GM21529 (cell line): ENCODE results near the gene PCGF3.
"Not testable (repeated sequence)": the region's sequence is repeated elsewhere in the genome, so short reads cannot be mapped to it uniquely, and the experiment has no call there.

ENCODE experiments used
- ATAC-seq: cut with Tn5 transposase; IDR thresholded peaks from one replicate; pipeline ENCODE4 v1.9.1; 2021; ENCODE audit not compliant: unreplicated experiment

PCGF3 gene

GRCh38 chr4:740011-740410 lies 34.4 kb downstream of the PCGF3 start:
- ATAC-seq: no peak

DNA sequence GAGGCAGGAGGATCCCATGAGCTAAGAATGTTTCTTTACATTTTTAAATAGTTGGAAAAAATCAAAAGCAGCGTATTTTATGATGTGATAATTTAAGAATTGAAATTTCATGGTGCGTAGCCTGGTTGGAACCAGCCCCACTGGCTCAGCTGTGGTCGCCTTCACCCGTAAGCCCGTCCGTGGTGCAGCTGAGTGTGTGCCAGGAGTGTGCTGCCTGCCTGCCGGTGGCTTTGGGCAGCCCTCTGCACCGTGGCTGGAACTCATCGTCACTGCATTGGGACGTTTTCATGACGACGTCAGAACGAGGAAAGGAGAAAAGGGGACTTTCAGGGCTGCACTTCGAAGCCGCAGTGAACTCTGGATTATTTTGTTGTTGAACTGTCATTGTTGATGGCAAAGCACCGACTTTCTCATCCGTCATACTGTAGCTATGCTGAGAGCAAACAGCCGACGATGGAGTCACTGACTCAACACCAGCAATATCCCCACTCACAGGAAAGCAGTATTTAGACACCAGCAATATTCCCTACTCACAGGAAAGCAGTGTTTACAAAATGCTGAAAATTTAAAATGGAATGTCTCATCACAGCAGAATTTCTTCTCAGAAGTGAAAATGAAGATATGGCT lies 35.1 kb downstream of the PCGF3 start:
- ATAC-seq: no peak

- ATAC-seq: no peak
These were observed 36.6 kb downstream of the PCGF3 start for GRCh38 chr4:742096-742741.

GRCh38 chr4:742742-743311 lies 37.2 kb downstream of the PCGF3 start:
- no peak for ATAC-seq

DNA sequence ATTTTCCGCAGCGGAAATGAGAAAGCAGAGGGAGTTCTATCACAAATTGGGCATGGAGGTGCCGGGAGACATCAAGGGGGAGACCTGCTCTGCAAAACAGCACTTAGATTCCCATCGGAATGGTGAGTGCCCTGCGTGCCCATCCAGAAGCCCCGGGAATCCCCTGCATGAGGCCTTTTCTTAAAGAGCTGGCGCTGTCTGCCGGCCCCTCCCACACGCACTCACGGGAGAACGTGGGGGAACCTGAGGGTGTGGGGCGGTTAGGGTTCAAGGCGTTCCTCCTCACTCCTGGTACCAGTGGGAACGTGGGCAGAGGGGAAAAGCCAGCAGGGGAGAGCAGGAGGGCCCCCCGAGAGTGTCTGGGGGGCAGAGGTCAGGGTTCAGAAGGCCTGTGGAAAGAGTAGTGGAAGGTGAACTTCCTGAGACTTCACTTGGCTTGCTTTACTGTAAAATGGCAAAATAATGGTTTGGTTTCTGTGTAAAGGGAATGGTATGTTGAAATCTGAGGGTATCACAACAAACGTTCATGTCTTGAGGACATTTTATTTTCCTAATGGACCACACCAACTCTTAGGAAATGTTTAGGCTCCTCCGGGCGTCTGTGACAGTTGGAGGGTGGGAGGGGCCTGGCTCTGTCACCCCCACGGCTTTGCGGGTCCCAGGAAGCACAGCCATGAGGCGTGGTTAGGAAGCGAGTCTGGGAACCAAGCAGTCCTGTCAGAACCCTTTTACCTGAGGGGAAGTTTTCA lies 38.0 kb downstream of the PCGF3 start:
- ATAC-seq: no peak

- no peak for ATAC-seq
These were observed 38.7 kb downstream of the PCGF3 start for GRCh38 chr4:744212-744841.

DNA sequence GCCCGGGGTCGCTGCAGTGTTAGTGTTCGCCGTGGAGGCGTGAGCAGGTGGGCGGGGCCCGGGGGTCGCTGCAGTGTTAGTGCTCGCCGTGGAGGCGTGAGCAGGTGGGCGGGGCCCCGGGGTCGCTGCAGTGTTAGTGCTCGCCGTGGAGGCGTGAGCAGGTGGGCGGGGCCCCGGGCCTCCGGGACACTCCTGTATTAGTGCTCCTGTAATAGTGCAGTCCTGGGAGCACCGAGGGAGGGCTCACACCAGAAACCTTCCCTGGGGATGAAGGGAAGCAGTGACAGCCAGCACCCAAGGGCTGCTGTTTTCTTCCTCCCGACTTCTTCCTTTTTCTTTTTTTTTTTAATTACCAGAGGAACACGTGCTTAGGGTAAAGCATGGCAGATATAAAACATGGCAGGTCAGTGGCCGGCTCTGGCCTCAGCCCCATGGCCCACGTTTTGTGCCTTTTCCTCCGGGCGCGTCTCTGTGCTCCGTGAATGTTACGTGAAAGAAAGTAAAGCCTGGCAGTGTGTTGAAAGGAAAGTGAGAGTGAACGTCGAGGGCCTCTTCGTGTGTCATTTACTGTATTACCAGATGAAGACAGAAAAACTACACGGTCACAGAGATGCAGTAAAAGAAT lies 42.0 kb downstream of the PCGF3 start:
- no peak for ATAC-seq

GRCh38 chr4:748461-748860 lies 42.8 kb downstream of the PCGF3 start:
- no peak for ATAC-seq

- no peak for ATAC-seq
These were observed 44.4 kb downstream of the PCGF3 start for GRCh38 chr4:749698-750666.

- no peak for ATAC-seq
These were observed 46.0 kb downstream of the PCGF3 start for GRCh38 chr4:751676-752075.

DNA sequence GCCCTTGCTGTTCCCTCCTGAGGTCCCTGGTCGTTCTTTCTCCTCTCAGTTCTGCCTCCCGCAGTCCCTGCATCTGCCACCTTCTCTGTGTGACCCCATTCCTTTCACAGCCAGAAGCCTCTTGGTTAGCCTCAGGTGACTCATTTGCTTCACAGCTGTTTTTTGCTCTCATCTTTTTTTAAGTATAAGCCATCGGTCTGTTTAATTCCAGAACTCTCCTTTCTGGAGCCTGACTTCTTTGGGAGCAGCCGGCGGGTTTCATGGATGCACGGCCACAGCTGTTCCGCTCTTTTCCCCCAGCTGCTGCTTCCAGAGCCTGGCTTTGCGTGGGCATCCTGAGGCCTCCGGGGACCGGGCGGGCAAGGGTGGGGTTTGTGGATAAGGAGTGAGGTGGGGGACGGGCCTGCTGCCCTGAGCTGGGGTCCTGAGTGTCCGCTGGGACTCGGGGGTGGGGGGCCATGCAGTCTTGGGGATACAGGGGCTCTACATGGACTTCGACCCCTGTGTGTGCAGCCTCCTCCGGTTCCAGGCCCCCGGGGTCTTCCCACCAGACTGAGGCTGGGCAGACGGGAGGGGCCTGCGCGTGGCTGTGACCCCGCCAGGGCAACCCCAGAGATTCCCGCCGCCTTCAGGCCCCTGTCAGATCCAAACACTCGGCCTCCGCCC lies 46.7 kb downstream of the PCGF3 start:
- no peak for ATAC-seq

DNA sequence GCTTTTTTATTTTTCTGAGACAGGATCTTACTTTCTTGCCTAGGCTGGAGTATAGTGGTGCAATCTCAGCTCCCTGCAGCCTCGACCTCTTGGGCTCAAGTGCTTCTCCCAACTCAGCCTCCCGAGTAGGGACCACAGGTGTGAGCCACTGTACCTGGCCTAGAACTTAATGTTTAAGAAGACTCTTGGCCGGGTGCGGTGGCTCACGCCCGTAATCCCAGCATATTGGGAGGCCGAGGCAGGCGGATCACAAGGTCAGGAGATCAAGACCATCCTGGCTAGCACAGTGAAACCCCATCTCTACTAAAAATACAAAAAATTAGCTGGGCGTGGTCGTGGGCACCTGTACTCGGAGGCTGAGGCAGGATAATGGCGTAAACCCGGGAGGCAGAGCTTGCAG lies 47.6 kb downstream of the PCGF3 start:
- not testable (repeated sequence) for ATAC-seq

DNA sequence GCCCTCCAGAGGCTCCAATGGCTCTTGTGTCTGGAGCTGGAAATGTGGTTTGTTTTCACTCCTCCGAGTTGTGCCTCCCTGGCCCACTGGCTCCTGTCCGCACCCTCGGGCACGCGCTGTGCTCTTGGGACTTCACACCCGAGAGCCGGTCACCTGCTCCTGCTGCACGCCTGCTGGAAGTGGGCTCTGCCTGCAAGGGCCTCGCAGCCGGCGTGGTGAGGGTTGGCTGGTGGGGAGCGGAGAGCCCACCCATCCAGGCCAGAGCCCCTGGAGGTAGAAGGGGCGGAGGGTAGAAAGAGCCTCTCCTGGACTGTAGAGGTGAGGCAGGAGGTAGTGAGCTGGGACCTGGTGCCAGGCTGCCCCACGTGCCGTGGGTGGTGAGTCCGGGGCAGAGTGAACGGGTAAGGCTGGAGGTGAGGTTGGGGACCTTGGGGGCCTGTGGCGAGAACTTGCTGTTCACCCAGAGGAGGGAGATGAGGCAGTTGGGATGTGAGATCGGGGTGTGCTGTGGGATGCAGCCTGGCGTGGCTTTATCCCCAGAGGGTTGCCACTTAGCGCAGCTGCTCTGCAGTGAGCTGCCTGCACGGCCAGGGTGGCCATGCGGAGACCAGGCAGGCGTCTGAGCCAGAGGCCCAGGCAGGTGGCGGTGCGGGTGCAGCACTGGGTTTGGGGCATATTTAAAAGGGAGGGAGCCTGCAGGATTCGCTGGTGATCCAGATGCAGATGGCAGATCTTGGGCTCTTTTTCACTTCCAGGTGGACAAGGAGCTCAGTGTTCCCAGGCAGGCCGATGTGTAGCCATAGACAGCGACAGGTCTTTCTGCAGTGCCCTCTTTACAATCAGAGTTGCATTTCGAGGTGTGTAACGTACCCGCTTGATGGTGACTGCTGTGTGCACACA lies 48.8 kb downstream of the PCGF3 start:
- ATAC-seq: no peak

GRCh38 chr4:757111-757510 lies 51.5 kb downstream of the PCGF3 start:
- ATAC-seq: no peak

DNA sequence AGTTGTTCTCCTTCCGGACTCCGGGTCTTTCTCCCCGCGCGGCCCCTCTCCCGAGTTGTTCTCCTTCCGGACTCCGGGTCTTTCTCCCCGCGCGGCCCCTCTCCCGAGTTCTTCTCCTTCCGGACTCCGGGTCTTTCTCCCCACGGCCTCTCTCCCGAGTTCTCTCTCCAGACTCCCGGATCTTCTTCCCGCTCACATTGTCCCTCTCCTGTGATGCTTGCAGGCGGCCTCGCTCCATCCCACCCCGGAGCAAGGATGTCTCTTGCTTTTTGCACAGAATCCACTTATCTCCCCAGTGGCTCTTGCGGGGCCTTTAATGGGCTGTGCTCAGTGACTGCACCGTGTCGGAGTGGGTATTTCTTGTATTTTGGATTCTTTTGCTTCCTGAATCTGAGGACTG lies 54.2 kb downstream of the PCGF3 start:
- not testable (repeated sequence) for ATAC-seq

DNA sequence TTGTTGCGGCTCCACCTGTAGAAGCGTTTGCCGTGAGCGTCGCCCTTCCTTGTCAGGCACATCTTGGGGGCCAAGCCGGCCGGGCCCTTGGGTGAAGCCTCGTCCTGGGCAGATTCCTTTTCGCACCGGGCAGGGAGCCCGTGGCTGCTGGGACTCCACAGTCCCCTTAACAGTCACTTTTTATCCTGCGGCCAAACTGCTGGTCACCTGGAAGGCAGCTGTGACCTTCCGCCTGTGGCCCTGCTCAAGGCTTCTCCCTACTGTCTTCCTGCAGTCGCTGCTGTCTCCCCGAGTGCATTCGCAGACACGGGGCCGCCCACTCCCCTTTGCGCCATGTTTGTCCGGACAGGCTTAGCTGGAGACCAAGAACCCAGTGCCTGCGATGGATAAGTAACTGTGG lies 55.0 kb downstream of the PCGF3 start:
- no peak for ATAC-seq

DNA sequence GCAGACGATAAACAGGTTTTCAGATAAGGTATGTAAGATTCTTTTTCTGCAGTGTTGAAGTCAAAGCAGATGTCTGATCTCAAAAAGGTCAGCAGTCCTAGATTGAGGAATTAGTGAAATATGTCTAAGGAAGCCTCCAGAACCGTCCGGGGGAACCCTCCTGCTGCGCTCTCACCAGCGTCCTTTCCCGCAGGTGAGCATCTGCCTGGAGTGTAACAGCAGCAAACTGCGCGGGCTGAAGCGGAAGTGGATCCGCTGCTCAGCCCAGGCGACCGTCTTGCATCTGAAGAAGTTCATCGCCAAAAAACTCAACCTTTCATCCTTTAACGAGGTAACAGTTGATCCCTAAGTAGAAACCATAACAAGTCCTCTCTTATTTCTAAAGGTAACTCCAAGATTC lies 55.5 kb downstream of the PCGF3 start:
- no peak for ATAC-seq

GRCh38 chr4:761739-762138 lies 56.1 kb downstream of the PCGF3 start:
- no peak for ATAC-seq
